ENCODE results near the gene CACFD1. TPM values are rescaled to one million over a fixed set of nuclear protein-coding genes. Genes with fewer than 3 reads are reported as not detected.

CACFD1 gene
- total RNA-seq, 4 donors from 2014 or later, result 13.2 to 68.5 (median 54.4) TPM

DNA sequence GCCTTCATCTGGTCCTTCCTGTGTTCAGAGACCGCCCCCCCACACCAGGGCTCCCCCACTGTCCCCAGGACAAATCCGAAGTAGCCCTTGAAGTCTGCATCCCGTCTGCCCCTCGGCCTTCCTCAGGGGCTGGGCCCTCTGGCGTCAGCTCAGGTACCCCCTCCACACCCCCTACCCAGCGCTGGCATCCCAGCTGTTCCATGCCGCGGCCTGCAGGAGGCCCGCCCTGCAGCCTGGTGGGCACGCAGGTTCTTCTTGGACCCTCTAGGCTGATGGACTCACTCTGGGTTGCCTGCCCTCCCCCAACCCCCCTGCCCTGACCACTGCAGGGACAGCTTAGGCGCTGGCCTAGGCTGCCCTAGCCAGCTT is 12.5 kb downstream of the CACFD1 start:
- Histone ChIP-seq H3K27ac (no peak overlapping the region), H3K4me3 (no peak overlapping the region), H3K36me3 (peaks cover 0 to 6% (median 0%) of the 10 kb centered on the region in 3 donors), H3K9me3 (no peaks in the 10 kb centered on the region), H3K27me3 (no peaks in the 10 kb centered on the region), H3K4me1 (peaks cover 0 to 13% (median 3%) of the 10 kb centered on the region in 4 donors)
- TF ChIP-seq POLR2A (IDR thresholded peaks at IDR 0.05), result no peak
- TF ChIP-seq, protein P1, sequence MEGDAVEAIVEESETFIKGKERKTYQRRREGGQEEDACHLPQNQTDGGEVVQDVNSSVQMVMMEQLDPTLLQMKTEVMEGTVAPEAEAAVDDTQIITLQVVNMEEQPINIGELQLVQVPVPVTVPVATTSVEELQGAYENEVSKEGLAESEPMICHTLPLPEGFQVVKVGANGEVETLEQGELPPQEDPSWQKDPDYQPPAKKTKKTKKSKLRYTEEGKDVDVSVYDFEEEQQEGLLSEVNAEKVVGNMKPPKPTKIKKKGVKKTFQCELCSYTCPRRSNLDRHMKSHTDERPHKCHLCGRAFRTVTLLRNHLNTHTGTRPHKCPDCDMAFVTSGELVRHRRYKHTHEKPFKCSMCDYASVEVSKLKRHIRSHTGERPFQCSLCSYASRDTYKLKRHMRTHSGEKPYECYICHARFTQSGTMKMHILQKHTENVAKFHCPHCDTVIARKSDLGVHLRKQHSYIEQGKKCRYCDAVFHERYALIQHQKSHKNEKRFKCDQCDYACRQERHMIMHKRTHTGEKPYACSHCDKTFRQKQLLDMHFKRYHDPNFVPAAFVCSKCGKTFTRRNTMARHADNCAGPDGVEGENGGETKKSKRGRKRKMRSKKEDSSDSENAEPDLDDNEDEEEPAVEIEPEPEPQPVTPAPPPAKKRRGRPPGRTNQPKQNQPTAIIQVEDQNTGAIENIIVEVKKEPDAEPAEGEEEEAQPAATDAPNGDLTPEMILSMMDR (IDR thresholded peaks at IDR 0.05), result no peak
- no peak for DNase-seq

DNA sequence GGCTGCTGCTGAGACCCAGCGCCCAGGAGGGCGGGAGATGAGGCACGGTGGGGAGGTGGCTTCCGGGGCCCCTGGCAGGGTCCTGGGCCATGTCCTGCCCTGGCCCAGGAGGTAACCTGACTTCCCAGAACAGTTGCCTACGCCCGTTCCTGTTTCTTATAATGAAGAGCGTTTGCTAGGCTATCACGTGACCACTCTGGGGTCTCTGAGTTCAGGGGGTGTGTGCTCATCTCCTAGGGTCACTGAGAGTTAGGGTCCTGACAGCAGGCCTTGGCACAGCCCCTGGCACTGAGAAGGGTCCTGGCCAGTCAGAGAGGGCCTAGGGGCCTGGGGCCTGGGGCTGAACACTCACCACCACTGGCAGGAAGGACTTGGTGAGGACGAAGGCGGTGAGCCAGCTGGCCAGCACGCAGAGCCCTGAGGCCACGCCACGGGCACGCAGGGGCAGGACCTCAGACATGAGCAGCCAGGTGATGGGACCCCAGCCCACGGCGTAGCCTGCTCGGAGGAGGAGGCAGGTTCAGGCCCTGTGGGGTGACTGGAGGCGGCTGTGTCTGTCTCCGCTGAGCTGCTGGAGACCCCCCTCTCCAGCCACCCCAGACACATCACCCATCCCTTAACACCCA is 13.1 kb downstream of the CACFD1 start:
- Histone ChIP-seq H3K27ac (no peak overlapping the region), H3K4me1 (peaks cover 0 to 14% (median 3%) of the 10 kb centered on the region in 4 donors), H3K4me3 (no peak overlapping the region), H3K27me3 (no peaks in the 10 kb centered on the region), H3K9me3 (no peaks in the 10 kb centered on the region), H3K36me3 (peaks cover 0 to 6% (median 0%) of the 10 kb centered on the region in 3 donors)
- TF ChIP-seq POLR2A (IDR thresholded peaks at IDR 0.05), result no peak
- TF ChIP-seq, protein P1 (IDR thresholded peaks at IDR 0.05), result no peak
- DNase-seq, result no peak

DNA sequence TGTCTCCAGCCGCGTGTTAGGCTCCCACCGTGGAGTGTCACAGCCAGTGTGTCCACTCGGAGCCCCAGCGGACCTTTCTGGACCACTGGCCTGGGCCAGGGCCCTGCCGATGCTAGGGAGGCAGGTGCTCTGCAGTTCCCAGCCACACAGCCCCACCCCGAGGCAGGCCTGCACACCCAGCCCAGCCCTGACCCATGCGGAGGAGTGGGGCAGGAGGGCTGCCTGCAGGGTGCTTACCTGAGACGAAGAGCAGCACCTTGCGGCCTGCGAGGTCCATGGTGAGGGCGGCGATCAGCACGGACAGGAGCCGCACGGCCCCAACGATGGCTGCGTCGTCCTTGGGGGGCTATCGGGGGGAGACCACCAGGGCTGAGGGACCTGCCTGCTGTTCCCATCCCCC is 14.0 kb downstream of the CACFD1 start:
- no peaks in the 10 kb centered on the region for H3K9me3 ChIP-seq
- DNase-seq, result no peak
- H3K36me3 ChIP-seq, result peaks cover 0 to 4% (median 0%) of the 10 kb centered on the region in 3 donors
- no peaks in the 10 kb centered on the region for H3K27me3 ChIP-seq
- H3K4me3 ChIP-seq, result no peak overlapping the region
- TF ChIP-seq, protein P1 (IDR thresholded peaks at IDR 0.05), result no peak
- TF ChIP-seq POLR2A (IDR thresholded peaks at IDR 0.05), result no peak
- H3K27ac ChIP-seq, result no peak overlapping the region
- peaks cover 0 to 22% (median 3%) of the 10 kb centered on the region in 4 donors for H3K4me1 ChIP-seq

DNA sequence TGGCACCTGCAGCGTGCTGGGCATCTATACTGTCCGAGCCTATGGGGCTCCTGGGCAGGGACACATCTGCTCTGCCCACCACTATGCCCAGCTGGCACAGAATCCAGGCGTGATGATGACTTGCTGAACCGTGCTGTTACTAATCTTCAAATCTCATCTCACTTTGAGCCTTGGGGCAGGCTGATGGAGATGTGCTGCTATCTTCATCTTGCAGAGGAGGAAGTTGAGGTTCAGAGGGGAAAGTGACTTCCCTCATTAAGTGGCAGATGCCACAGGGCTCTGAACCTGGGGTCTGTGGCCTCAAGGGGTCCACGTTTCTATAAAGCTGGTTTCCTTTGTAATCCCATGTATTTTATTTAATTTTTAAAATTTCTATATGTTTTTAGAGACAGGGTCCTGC is 14.4 kb downstream of the CACFD1 start:
- no peaks in the 10 kb centered on the region for H3K9me3 ChIP-seq
- TF ChIP-seq, protein P1 (IDR thresholded peaks at IDR 0.05), result no peak
- TF ChIP-seq POLR2A (IDR thresholded peaks at IDR 0.05), result no peak
- H3K27ac ChIP-seq, result no peak overlapping the region
- no peaks in the 10 kb centered on the region for H3K36me3 ChIP-seq
- no peaks in the 10 kb centered on the region for H3K27me3 ChIP-seq
- H3K4me1 ChIP-seq, result peaks cover 0 to 24% (median 4%) of the 10 kb centered on the region in 4 donors
- H3K4me3 ChIP-seq, result no peak overlapping the region
- no peak for DNase-seq

DNA sequence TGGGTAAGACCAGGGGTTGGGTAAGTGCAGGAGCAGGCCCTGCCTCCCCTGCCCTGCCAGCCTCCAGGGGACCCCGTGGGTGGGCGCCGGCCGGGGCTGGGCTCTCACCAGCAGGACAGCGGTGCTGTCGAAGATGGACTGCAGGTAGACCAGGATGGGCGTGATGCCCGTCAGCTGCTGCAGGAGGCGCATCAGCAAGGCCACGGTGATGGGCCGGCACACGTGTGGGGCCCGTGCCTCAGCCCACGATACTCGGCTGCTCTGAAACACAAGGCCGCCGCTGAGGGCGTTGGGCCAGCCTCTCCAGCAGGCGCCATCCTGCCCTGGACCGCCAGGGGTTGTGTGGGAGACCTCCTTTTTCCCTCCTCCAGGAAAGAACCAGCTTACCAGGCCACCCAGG is 15.1 kb downstream of the CACFD1 start:
- Histone ChIP-seq H3K27me3 (no peaks in the 10 kb centered on the region), H3K4me3 (no peak overlapping the region), H3K9me3 (no peaks in the 10 kb centered on the region), H3K36me3 (no peaks in the 10 kb centered on the region), H3K4me1 (peaks cover 0 to 23% (median 9%) of the 10 kb centered on the region in 4 donors), H3K27ac (peak overlapping the region in 1 of 4 donors; percentile 5)
- no peak for TF ChIP-seq POLR2A (IDR thresholded peaks at IDR 0.05)
- TF ChIP-seq, protein P1 (IDR thresholded peaks at IDR 0.05), result no peak
- no peak for DNase-seq

Measured in Peyer's patch (tissue), 4 donors.